GM12878 (cell line): ENCODE measurements around the gene ATP6V0A1. TPM values are rescaled to one million over a fixed set of nuclear protein-coding genes. Genes with fewer than 3 reads are reported as not detected.

ENCODE experiments used
- ATAC-seq: fragments of 200-7000 bp; cut with Tn5 transposase; 3 replicates; pipeline ENCODE4 v1.9.1; 2020; ENCODE audit warnings: mild to moderate bottlenecking, moderate library complexity
- BruUV-seq: library from RNA; stranded (reverse); fragments of 400-500 nt; replicated peaks from 2 replicates; lab custom pipeline; 2021; lab: Mats Ljungman, UMichigan
- CTCF ChIA-PET: fragments of 300-600 bp; sonication (Branson Sonifier 250); formaldehyde crosslinking; extraction: SDS; loops from one replicate; lab custom pipeline; 2021; ENCODE audit warnings: inconsistent platforms; lab: Yijun Ruan, JAX
- POLR2A ChIA-PET: fragments of 350-600 bp; formaldehyde crosslinking; extraction: SDS; loops from one replicate; lab custom pipeline; 2021; ENCODE audit warnings: inconsistent platforms; lab: Charles Lee
- RAD21 ChIA-PET: fragments of 300-600 bp; sonication (Branson Sonifier 250); formaldehyde crosslinking; loops from one replicate; lab custom pipeline; 2023; ENCODE audit warnings: antibody characterized with exemption; ENCODE audit not compliant: unreplicated experiment; lab: Charles Lee
- SMC1A ChIA-PET: fragments of 300-600 bp; sonication (Branson Sonifier 250); formaldehyde crosslinking; loops from one replicate; lab custom pipeline; 2023; ENCODE audit not compliant: unreplicated experiment, uncharacterized antibody; lab: Charles Lee
- DNase-seq: peaks from one replicate; pipeline ENCODE4 v3.0.0-alpha.2; 2011; ENCODE audit warnings: low read depth, low spot score
- FAIRE-seq: peaks from 3 replicates; lab custom pipeline; 2011; peaks lifted over from hg19 to GRCh38; lab: Jason Lieb, UNC
- H2AFZ ChIP-seq: 2 replicates; pipeline ENCODE4 v1.6.0; 2011; ENCODE audit warnings: low read depth, low read length, control low read depth; ENCODE audit not compliant: control insufficient read depth
- H3K27ac ChIP-seq: 2 replicates; pipeline ENCODE4 v1.5.1; 2011; ENCODE audit warnings: control low read depth; ENCODE audit not compliant: control insufficient read depth, insufficient read depth
- H3K27me3 ChIP-seq, 2 experiments: replicated peaks in 1 of 2; 2 replicates each; pipeline versions ENCODE4 v1.6.0 to v1.6.1; 2011; ENCODE audit warnings: low read length in 1 of 2; ENCODE audit not compliant: control insufficient read depth in 2 of 2, insufficient read depth in 2 of 2
- H3K36me3 ChIP-seq, 2 experiments: 2 replicates each; pipeline ENCODE4 v1.5.1; 2011; ENCODE audit warnings: low read length in 1 of 2; ENCODE audit not compliant: control insufficient read depth in 2 of 2, insufficient read depth in 2 of 2
- H3K4me1 ChIP-seq: 2 replicates; pipeline ENCODE4 v1.6.1; 2011; ENCODE audit warnings: mild to moderate bottlenecking, low read length, moderate library complexity, mixed read lengths; ENCODE audit not compliant: control insufficient read depth, insufficient read depth
- H3K4me2 ChIP-seq: 2 replicates; pipeline ENCODE4 v1.6.0; 2011; ENCODE audit warnings: control low read depth; ENCODE audit not compliant: control insufficient read depth, insufficient read depth
- H3K4me3 ChIP-seq: fragments of 200-600 bp; sonication (generic); 2 replicates; pipeline ENCODE4 v1.5.1; 2016
- H3K79me2 ChIP-seq: 2 replicates; pipeline ENCODE4 v1.6.0; 2011; ENCODE audit warnings: low read length; ENCODE audit not compliant: control insufficient read depth, insufficient read depth
- H3K9ac ChIP-seq: 2 replicates; pipeline ENCODE4 v1.8.0; 2011; ENCODE audit warnings: low read length, control low read depth, mixed read lengths; ENCODE audit not compliant: control insufficient read depth, insufficient read depth
- H3K9me3 ChIP-seq: replicated peaks from 3 replicates; pipeline ENCODE4 v1.5.1; 2011; ENCODE audit warnings: mild to moderate bottlenecking, low read length; ENCODE audit not compliant: control insufficient read depth, insufficient read depth
- H4K20me1 ChIP-seq: 2 replicates; pipeline ENCODE4 v1.6.0; 2011; ENCODE audit not compliant: control insufficient read depth, insufficient read depth
- BHLHE40 ChIP-seq, 2 experiments: fragments of 450-650 bp in 1 of 2; IDR thresholded peaks; 2 replicates each; pipeline ENCODE4 v1.6.1; 2011 to 2017; ENCODE audit warnings: low read depth in 2 of 2, borderline replicate concordance in 1 of 2, improper control_type of control experiment in 1 of 2, low read length in 1 of 2, mild to moderate bottlenecking in 1 of 2
- HCFC1 ChIP-seq: fragments of 150-350 bp; IDR thresholded peaks from 2 replicates; pipeline ENCODE4 v1.6.1; 2014; ENCODE audit warnings: low read length
- MEF2B ChIP-seq: fragments of 450-650 bp; IDR thresholded peaks from 2 replicates; pipeline ENCODE4 v1.6.1; 2018; ENCODE audit warnings: mild to moderate bottlenecking, moderate library complexity; ENCODE audit not compliant: partially characterized antibody, poor library complexity, severe bottlenecking
- PAX5 ChIP-seq: IDR thresholded peaks from 2 replicates; pipeline ENCODE4 v1.6.1; 2011; ENCODE audit warnings: low read depth, low read length, borderline replicate concordance
- RCOR1 ChIP-seq: conservative IDR thresholded peaks from 2 replicates; pipeline ENCODE4 v1.6.1; 2012; ENCODE audit warnings: low read depth, low read length, improper control_type of control experiment
- RUNX3 ChIP-seq: IDR thresholded peaks from 2 replicates; pipeline ENCODE4 v1.6.1; 2012; ENCODE audit warnings: low read length, inconsistent platforms
- SIN3A ChIP-seq: IDR thresholded peaks from 2 replicates; pipeline ENCODE4 v1.6.1; 2012; ENCODE audit warnings: low read depth, low read length, improper control_type of control experiment
- TAF1 ChIP-seq: IDR thresholded peaks from 2 replicates; pipeline ENCODE4 v1.6.1; 2011; ENCODE audit warnings: mild to moderate bottlenecking, low read depth, low read length, borderline replicate concordance
- TBL1XR1 ChIP-seq: IDR thresholded peaks from 2 replicates; pipeline ENCODE4 v1.6.1; 2012; ENCODE audit warnings: low read depth, low read length, improper control_type of control experiment
- YY1 ChIP-seq: IDR thresholded peaks from 2 replicates; pipeline ENCODE4 v1.6.1; 2011; ENCODE audit warnings: low read depth, mild to moderate bottlenecking, low read length
- ZNF207 ChIP-seq: fragments of 450-650 bp; IDR thresholded peaks from 2 replicates; pipeline ENCODE4 v1.6.1; 2014; ENCODE audit warnings: antibody characterized with exemption, mild to moderate bottlenecking, borderline replicate concordance
- ZNF622 ChIP-seq: fragments of 450-650 bp; IDR thresholded peaks from 2 replicates; pipeline ENCODE4 v1.6.1; 2017; ENCODE audit warnings: mild to moderate bottlenecking, inconsistent platforms
- WGBS: methylation state at CpG from one replicate; pipeline ENCODE4 v1.1.6; 2016; ENCODE audit warnings: low lambda C conversion rate; ENCODE audit not compliant: insufficient replicate concordance, insufficient coverage; ENCODE audit errors: missing lambda C conversion rate; 5-methylcytosine and 5-hydroxymethylcytosine counted together
- in situ Hi-C: fragments of 300-500 bp; cut with MboI; formaldehyde crosslinking; loops from 9 replicates; pipeline ENCODE4 v1.14.3; 2018; ENCODE audit warnings: mixed read lengths
- intact Hi-C: fragments of 100-400 bp; cut with micrococcal nuclease; formaldehyde crosslinking; loops from one replicate; pipeline ENCODE4 v1.14.2; 2022; ENCODE audit not compliant: unreplicated experiment
- polyA plus RNA-seq, 11 experiments: library from polyadenylated mRNA; depleted of rRNA in 4 of 11; unstranded in 6 of 11; stranded (reverse) in 5 of 11; fragments of >200 nt; fragmentation: Nextera tagmentation in 4 of 11; fragmentation: Illumina TruSeq in 1 of 11; extraction: Ambion mirVana in 4 of 11; extraction: Trizol in 1 of 11; gene quantifications; 1 replicate in 1 of 11; 2 replicates in 10 of 11; pipeline versions ENCODE4 v1.2.1 to v1.2.3, GENCODE V29; 2011 to 2016; ENCODE audit warnings: inconsistent platforms in 2 of 11, missing spikeins in 2 of 11, low read depth in 1 of 11
- total RNA-seq, 4 experiments: library from RNA; depleted of rRNA in 3 of 4; stranded (reverse); fragments of >200 nt in 3 of 4; fragmentation: Illumina TruSeq in 1 of 4; extraction: Trizol in 1 of 4; gene quantifications; 2 replicates each; pipeline versions ENCODE4 v1.2.1 to v1.2.3, GENCODE V29; 2013 to 2021
- TF ChIP-seq, protein P1 (sequence below): fragments of 150-350 bp; IDR thresholded peaks from 2 replicates; pipeline ENCODE4 v1.6.1; 2014; ENCODE audit warnings: mild to moderate bottlenecking, low read depth, low read length
- TF ChIP-seq, protein P2 (sequence below): IDR thresholded peaks from 2 replicates; pipeline ENCODE4 v1.6.1; 2011; ENCODE audit warnings: low read depth, low read length, improper control_type of control experiment, borderline replicate concordance
- TF ChIP-seq, protein P3 (sequence below): fragments of 450-650 bp; IDR thresholded peaks from 2 replicates; pipeline ENCODE4 v1.6.1; 2014; ENCODE audit warnings: mild to moderate bottlenecking

ATP6V0A1 gene
- total and polyA plus RNA-seq, 10 of the 15 experiments (the other 5 are each of a cell fraction or from before 2014, with no cell fraction given): 3.0 to 76.6 (median 30.9) TPM

DNA sequence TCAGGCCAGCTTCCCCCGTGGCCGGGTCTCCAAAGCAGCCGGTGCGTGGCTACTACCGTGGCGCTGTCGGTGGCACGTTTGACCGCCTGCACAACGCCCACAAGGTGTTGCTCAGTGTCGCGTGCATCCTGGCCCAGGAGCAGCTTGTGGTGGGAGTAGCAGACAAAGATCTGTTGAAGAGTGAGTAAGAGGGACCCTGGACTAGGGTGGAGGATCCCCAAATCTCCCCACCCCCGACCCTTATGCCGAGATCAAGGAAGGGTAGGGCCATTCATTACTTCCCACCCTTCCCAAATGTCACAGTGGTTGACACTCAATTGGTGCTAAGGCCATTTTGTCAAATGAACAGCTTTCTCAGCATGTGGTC, 104.4 kb downstream of the ATP6V0A1 start:
- no peak overlapping the region for H2AFZ ChIP-seq
- H3K4me3 ChIP-seq: peak overlapping the region; percentile 76
- H4K20me1 ChIP-seq: no peaks in the 10 kb centered on the region
- WGBS: 1% methylated on average over 14 of the region's 14 CpGs
- no peaks in the 10 kb centered on the region for H3K27me3 ChIP-seq
- peaks cover 21% of the 10 kb centered on the region for H3K4me1 ChIP-seq
- H3K9ac ChIP-seq: peak overlapping the region; percentile 98
- CTCF ChIA-PET: interaction anchor here (0.7 to 1.4 kb wide), 5 partner anchors 14 to 444 kb away, joined by 3 to 6 read pairs (median 4); partner anchors contain the start of gene PSMC3IP
- SMC1A ChIA-PET: interaction anchor here (0.6 kb wide), 1 partner anchor 450 kb away, joined by 3 read pairs; no protein-coding TSS in a partner anchor
- H3K79me2 ChIP-seq: peaks cover 46% of the 10 kb centered on the region
- H3K9me3 ChIP-seq: no peaks in the 10 kb centered on the region
- peak overlapping the region; percentile 93 for H3K27ac ChIP-seq
- DNase-seq (no peak), FAIRE-seq (peak; percentile 65), ATAC-seq (no peak)
- BruUV-seq: no TSS peak
- TF ChIP-seq, protein P1, sequence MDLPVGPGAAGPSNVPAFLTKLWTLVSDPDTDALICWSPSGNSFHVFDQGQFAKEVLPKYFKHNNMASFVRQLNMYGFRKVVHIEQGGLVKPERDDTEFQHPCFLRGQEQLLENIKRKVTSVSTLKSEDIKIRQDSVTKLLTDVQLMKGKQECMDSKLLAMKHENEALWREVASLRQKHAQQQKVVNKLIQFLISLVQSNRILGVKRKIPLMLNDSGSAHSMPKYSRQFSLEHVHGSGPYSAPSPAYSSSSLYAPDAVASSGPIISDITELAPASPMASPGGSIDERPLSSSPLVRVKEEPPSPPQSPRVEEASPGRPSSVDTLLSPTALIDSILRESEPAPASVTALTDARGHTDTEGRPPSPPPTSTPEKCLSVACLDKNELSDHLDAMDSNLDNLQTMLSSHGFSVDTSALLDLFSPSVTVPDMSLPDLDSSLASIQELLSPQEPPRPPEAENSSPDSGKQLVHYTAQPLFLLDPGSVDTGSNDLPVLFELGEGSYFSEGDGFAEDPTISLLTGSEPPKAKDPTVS: no peak
- peak; percentile 52 for TF ChIP-seq RUNX3
- no peak for TF ChIP-seq TAF1
- TF ChIP-seq HCFC1: no peak
- TF ChIP-seq TBL1XR1: no peak
- TF ChIP-seq, protein P2, sequence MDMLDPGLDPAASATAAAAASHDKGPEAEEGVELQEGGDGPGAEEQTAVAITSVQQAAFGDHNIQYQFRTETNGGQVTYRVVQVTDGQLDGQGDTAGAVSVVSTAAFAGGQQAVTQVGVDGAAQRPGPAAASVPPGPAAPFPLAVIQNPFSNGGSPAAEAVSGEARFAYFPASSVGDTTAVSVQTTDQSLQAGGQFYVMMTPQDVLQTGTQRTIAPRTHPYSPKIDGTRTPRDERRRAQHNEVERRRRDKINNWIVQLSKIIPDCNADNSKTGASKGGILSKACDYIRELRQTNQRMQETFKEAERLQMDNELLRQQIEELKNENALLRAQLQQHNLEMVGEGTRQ: no peak
- peak; percentile 52; the same call in 1 of the 2 replicates for TF ChIP-seq PAX5
- TF ChIP-seq RCOR1: no peak
- TF ChIP-seq ZNF207: no peak
- peak; percentile 52; the same call in 1 of the 2 replicates for TF ChIP-seq SIN3A
- TF ChIP-seq ZNF622: no peak
- TF ChIP-seq YY1: 0 out of 2 replicates have a peak, but pooled peaks have one; percentile 9
- TF ChIP-seq BHLHE40 (IDR thresholded peaks at IDR 0.05; ENCODE audit: borderline replicate concordance in 1 of 2, low read depth in 2 of 2, low read length in 1 of 2): peak; percentile 89 to 91
- TF ChIP-seq, protein P3, sequence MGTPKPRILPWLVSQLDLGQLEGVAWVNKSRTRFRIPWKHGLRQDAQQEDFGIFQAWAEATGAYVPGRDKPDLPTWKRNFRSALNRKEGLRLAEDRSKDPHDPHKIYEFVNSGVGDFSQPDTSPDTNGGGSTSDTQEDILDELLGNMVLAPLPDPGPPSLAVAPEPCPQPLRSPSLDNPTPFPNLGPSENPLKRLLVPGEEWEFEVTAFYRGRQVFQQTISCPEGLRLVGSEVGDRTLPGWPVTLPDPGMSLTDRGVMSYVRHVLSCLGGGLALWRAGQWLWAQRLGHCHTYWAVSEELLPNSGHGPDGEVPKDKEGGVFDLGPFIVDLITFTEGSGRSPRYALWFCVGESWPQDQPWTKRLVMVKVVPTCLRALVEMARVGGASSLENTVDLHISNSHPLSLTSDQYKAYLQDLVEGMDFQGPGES: no peak
- no peak for TF ChIP-seq MEF2B
- peak overlapping the region; percentile 100 for H3K4me2 ChIP-seq
- POLR2A ChIA-PET: interaction anchor here (0.6 to 2.5 kb wide), 2 partner anchors 42 to 46 kb away, joined by 6 to 8 read pairs; partner anchors contain the start of genes RETREG3 and TUBG1
- H3K36me3 ChIP-seq: peaks cover 12 to 19% of the 10 kb centered on the region in 2 experiments; a peak in 3 of 4 replicates
- intact Hi-C loops (no loop called here), in situ Hi-C loops (no loop called here)
- RAD21 ChIA-PET: interaction anchor here (0.6 to 1.2 kb wide), 2 partner anchors 16 to 149 kb away, joined by 3 read pairs; no protein-coding TSS in a partner anchor
